Left forelimb (tissue), 1 donor: ENCODE data around the gene CATSPER3.

ENCODE experiments used
- DNase-seq: peaks from one replicate; pipeline ENCODE4 v3.0.0-alpha.2; 2018; ENCODE audit warnings: low spot score

The CATSPER3 gene

GRCh38 chr5:135010502-135011354 is 43.0 kb downstream of the CATSPER3 start:
- DNase-seq: no peak

- no peak for DNase-seq
These were observed 43.8 kb downstream of the CATSPER3 start for GRCh38 chr5:135011355-135012032.

- no peak for DNase-seq
These were observed 44.4 kb downstream of the CATSPER3 start for GRCh38 chr5:135012033-135012588.

GRCh38 chr5:135012951-135013391 is 45.3 kb downstream of the CATSPER3 start:
- peak; percentile 64 for DNase-seq

- no peak for DNase-seq
These were observed 45.7 kb downstream of the CATSPER3 start for GRCh38 chr5:135013445-135013844.

- peak; percentile 57 for DNase-seq
These were observed 46.4 kb downstream of the CATSPER3 start for GRCh38 chr5:135013947-135014570.

- no peak for DNase-seq
These were observed 48.2 kb downstream of the CATSPER3 start for GRCh38 chr5:135015942-135016341.

- peak; percentile 60 for DNase-seq
These were observed 49.2 kb downstream of the CATSPER3 start for GRCh38 chr5:135016861-135017290.

GRCh38 chr5:135018457-135018856 is 50.8 kb downstream of the CATSPER3 start:
- no peak for DNase-seq

- no peak for DNase-seq
These were observed 51.6 kb downstream of the CATSPER3 start for GRCh38 chr5:135019314-135019713.

GRCh38 chr5:135020111-135020895 is 52.6 kb downstream of the CATSPER3 start:
- DNase-seq: no peak

GRCh38 chr5:135024956-135025729 is 57.4 kb downstream of the CATSPER3 start:
- DNase-seq: no peak

- no peak for DNase-seq
These were observed 58.3 kb downstream of the CATSPER3 start for GRCh38 chr5:135025730-135026644.

- no peak for DNase-seq
These were observed 59.0 kb downstream of the CATSPER3 start for GRCh38 chr5:135026645-135027265.

GRCh38 chr5:135027266-135027696 is 59.6 kb downstream of the CATSPER3 start:
- no peak for DNase-seq

- DNase-seq: no peak
These were observed 60.2 kb downstream of the CATSPER3 start for GRCh38 chr5:135027697-135028615.

GRCh38 chr5:135028791-135029476 is 61.2 kb downstream of the CATSPER3 start:
- no peak for DNase-seq
